GM18951 (cell line): ENCODE data around the gene NAV2.

Experiments used
- POLR2A ChIP-seq: IDR thresholded peaks from 4 replicates; pipeline ENCODE4 v1.6.1; 2011; ENCODE audit warnings: mild to moderate bottlenecking; ENCODE audit not compliant: insufficient read length, insufficient read depth; ENCODE audit errors: extremely low read depth
- in situ Hi-C: fragments of 300-500 bp; cut with MboI; formaldehyde crosslinking; loops from one replicate; pipeline ENCODE4 v1.12.0; 2022; ENCODE audit warnings: low sequenced_read_pairs, mixed read lengths, inconsistent platforms; ENCODE audit not compliant: unreplicated experiment

The NAV2 gene

DNA sequence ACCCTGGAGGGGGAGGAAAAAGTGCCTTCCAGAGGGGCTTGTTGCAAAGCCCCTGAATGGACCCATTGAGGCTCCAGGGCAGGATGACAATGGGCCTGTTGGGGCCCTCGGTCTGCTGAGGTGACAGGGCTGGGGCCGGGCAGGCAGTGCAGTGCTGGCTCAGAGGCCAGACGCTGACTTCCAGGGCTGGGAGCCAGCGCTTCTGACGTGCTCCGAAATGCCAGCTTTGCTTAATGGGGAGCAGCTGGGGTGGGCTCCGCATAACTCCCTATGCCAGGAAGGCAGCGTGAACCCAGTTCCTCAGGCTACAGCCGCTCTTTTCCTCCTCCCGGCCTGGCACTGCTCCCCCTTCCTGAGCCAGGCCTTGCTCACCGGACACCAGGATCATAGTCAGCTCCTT lies 17.7 kb downstream of the NAV2 start:
- TF ChIP-seq POLR2A = no peak
- in situ Hi-C loops = no loop called here

DNA sequence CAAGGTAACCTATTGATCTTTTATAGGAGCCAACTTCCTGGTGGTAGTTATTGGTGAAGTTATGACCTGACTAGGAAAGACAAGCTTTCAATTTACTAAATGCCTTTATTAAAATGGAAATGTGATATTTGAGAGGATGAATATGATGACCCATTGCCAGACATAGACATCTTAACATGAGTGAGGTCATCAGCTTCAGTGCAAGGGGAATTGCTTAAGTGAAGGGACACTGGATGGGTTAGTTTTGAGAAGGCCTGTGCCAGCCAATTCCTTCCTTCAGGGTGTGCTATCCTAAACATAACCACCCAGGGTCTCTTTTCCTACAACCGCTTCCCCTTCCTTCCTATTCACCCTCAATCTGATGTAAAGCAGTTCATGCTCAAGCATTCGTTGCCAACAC lies 21.5 kb downstream of the NAV2 start:
- no peak for TF ChIP-seq POLR2A
- in situ Hi-C loops = no loop called here

DNA sequence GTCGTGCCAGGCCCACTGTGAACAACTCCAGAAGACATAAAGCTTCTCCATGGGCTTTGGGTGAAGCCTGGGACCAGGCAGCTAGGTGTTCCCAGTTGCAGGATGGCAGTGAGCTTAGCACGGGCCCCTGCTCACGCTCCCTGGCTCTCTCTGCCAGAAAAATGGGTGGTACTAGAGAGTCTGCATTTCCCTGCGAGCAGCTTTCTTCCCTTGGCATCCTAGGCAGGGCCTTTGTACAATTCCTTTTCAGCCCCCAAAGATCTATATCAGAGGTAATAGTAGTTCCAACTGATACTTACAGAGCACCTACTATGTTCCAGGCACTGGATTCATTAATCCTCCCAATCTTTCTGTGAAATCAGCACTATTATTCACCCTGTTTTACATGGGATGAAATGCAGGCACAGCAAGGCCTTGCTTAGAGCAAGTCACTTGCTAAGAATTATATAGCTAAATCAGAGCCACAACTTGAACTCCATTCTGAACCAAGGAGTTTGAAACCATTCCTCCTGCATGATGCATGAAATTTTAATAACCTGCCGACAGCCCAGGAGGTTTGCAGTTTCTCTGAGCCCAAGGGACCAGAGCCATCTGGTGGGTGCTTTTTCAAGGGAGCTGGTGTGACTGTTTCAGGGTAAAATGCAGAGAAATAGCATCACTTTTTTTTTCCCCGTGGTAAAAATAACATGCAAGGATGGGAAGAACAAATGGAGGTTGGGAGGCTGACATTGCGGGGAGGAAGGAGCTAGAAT lies 22.7 kb downstream of the NAV2 start:
- in situ Hi-C loops = loop anchor here (5.0 kb wide), 1 partner anchor 168 kb away; no protein-coding TSS in a partner anchor
- TF ChIP-seq POLR2A = no peak

DNA sequence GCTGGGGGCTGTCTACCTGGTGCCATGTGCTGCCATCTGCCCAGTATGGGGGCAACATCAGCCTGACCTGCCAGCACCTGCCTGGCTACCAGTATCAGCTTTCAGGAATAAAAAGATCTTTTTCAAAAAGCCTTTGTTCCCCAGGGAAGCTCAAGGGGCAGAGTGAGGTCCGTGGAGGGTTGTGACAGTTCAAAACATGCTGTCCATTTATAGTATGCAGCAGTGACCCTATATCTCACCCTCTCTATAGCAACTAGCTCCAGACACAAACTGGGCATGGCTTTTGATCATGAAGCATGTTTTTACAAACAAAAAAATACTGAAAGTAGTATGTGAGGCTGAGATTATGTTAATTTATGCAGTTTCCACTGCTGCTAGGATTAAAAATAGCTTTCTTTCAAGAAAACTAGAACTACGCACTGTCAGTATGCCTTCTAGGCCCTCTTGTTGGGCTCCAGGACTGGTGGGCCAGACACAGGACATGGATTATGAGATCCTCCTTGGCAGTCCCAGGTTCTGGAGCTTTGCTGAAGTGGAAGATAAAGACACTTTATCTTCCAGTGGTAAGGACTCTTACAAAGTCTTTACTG lies 23.4 kb downstream of the NAV2 start:
- TF ChIP-seq POLR2A = no peak
- in situ Hi-C loops = loop anchor here (5.0 kb wide), 1 partner anchor 169 kb away; no protein-coding TSS in a partner anchor

DNA sequence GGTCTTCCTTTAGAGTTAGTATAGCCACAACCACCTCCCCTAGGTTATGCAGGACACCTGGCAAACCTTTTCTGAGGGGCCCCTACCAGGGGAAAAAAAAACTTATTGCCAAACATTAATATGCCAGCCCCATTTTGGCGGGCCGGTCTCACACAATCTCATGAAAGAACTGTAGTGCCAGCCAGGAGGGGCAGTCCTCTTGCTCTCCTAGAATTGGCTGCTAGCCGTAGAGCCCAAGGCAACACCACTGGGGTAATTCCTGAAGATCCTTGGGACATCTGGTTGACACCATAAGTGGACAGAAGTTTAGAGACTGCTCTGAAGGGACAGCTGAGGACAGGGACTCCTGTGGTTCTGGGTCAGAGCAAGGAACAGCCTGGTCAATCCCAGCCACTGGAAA lies 24.2 kb downstream of the NAV2 start:
- TF ChIP-seq POLR2A = no peak

DNA sequence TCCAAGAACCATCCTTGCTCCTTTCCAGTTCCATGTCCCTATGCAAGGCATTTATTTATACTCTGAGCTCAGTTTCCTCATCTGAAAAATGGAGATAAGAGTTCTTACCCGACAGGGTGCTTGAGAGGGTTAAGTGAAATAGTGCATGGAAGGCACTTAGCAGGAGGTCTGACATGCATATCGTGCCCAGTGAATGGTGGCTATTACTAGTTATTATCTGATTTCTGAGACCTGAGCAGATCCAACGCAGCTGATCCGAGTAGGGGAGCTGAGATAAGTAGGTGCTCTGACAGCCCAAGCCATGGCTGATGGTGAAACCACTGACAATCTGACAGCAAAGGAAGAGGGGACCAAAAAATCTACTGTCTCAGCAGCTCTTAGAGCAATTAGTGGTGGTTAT lies 24.9 kb downstream of the NAV2 start:
- in situ Hi-C loops = loop anchor here (5.0 kb wide), 1 partner anchor 170 kb away; no protein-coding TSS in a partner anchor
- no peak for TF ChIP-seq POLR2A

More for the DNA sequence above, 24.2 kb downstream of the NAV2 start:
- in situ Hi-C loops = loop anchor here (5.0 kb wide), 1 partner anchor 170 kb away; no protein-coding TSS in a partner anchor

DNA sequence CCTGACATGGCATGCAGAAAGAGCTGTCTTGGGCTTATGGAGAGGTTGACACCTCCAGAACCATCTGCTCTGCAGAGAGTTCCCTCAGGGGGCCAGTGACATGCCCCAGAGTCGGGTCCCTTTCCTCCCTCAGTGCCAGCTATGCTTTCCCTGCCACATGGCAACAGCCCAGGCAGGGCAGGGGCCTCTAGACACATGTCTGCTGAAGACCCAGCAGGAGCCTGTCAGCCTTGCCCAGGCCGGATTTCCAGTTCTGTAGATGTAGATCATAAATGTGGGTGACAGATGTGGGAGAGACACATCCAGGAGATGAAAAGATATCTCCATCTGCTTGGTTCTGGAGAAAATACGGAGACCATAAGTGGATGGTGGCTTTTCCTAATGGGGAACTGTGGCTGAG lies 25.5 kb downstream of the NAV2 start:
- TF ChIP-seq POLR2A = no peak
- in situ Hi-C loops = loop anchor here (5.0 kb wide), 1 partner anchor 171 kb away; no protein-coding TSS in a partner anchor

DNA sequence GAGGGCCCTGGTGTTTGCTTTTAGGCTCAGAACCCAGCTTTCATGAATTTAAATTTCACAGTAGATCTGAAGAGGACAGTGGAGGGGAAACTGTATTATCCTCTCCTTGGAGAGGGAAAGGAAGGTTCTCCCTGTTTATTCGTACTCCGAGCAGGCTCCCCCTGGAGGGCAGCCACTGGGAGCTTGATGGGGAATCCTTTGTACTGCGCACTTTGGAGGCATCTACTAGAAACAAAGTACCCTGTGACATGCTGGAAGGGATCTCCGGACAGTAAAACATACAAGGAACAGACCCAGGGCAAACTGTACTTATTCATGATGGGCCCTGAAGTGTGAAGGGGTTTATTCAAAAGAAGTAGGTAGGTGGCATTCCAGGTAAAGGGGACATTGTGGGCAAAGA lies 27.2 kb downstream of the NAV2 start:
- TF ChIP-seq POLR2A = no peak
- in situ Hi-C loops = loop anchor here (5.0 kb wide), 1 partner anchor 173 kb away; no protein-coding TSS in a partner anchor

DNA sequence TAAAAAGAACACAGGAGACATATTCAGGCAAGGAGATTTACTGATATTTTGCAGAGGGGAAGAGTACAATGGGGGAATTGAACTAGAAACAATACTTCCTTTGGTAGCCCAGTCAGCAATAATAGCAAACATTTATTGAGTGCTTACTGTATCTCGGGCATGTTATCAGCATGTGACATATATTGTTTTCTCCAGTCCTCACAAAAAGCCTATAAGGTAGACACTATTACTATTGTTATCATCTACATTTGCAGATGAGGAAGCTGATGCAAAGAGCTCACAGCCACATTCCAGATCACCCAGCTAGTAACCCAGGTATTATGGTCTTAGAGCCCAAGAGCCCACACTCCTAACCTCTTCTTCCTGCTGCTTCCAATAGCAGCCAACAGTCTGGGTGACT lies 27.9 kb downstream of the NAV2 start:
- no peak for TF ChIP-seq POLR2A
- in situ Hi-C loops = no loop called here

DNA sequence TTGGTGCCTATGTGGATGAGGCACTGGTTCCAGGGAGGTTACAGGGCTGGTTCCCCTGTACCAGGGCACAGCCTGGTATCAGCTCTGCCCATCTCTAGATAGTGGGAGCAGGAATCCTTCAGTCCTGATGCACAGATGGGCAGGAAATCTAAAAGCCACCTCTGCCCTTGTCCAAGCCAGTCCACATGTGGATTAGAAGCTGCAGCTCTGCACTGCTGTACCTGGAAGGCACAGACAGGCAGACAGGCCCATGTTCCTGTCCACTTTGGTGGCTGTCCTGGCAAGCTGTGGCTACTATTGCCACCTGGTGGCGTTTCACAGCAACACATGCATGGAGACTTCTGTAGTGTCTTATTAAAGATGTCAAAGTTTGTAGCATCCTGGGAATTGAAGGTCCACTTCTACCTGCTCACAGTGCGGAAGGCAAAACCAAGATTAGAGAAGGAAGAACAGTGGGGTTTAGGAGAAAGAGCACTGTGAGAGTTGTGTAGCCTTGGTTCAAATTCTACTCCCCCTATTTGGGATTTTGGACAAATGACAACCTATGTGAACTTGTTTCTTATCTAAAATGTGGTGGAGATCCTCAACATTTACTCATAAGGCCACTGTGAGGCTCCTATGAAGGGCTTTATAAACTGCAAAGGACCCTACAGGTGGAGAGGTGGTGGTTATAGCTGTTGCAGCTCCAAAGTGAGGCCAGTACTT lies 30.1 kb downstream of the NAV2 start:
- TF ChIP-seq POLR2A = no peak

DNA sequence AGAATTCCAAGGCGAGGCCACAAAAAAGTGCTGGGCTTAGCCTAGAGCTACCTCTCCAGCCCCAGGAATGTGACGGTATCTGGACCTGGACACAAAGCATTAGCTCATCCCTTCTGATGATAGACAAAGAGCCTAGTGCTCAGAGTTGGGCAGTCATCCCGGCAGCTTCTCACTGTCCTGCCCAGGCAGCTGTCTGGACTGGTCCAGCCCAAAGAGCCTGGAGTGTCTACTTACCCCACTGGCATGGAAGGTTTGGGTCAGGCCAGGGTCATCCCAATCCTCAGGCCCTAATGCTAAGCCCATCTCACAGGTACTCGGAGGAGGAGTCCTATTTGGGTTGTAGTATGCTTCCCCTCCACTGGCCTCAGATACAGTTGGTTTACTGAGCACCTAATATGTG lies 31.0 kb downstream of the NAV2 start:
- TF ChIP-seq POLR2A = no peak
- in situ Hi-C loops = no loop called here

More for the DNA sequence above, 30.1 kb downstream of the NAV2 start:
- in situ Hi-C loops = no loop called here

DNA sequence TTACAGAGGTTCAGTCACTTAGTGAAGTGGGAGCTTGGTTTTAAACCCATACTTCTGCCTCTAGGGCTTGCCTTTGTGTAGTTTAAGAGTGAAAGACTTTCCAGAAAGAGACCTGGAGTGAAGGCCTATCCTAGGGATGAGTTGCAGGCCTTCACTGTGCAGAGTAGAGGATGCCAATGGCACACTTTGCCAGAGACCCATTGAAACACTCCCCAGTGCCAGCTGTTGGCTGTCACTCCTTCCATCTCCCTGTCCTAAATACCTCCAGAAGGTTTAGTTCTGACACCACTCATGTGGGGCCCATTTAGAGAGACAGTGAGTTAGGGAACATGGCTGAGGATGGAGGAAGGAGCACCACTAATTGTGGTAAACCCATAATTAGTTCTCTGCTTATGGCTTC lies 31.5 kb downstream of the NAV2 start:
- TF ChIP-seq POLR2A = no peak
- in situ Hi-C loops = no loop called here

DNA sequence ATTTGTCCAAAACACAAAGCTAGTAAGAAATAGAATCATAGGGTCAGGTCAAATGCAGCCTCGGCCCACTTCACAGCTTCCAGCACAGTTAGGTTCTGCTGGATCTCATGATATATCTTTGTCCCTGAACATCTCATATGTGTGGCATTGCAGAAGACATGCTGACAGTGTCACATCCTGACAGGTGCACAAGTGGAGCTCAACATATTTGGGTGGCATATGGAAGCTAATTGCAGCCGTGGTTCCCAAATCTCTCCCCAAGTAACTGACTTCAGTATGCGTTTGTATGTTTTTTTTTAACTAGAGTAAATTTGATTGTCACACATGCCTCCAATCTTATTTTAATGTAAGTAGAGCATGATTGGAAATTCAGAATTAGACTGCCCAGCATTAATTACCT lies 33.4 kb downstream of the NAV2 start:
- in situ Hi-C loops = no loop called here
- TF ChIP-seq POLR2A = no peak

DNA sequence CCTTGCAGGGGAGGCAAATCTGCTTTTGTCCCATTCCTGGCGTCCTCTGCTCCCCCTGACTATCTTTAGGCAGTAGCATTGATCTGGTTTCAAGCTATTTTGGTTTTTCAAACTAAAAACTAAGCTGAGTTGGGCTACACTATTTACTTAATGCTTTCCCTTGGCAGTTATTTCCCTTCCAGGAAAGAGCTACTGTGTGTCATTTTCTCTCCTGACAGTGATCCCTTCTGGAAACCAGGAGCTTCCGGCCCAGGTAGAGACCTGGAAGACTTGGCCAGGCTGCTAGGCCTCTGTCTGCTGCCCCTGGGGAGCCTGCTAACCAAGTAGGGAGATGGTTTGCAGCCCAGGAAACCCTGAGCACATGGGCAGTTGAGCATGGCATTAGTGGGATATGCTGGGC lies 35.0 kb downstream of the NAV2 start:
- in situ Hi-C loops = no loop called here
- TF ChIP-seq POLR2A = no peak

DNA sequence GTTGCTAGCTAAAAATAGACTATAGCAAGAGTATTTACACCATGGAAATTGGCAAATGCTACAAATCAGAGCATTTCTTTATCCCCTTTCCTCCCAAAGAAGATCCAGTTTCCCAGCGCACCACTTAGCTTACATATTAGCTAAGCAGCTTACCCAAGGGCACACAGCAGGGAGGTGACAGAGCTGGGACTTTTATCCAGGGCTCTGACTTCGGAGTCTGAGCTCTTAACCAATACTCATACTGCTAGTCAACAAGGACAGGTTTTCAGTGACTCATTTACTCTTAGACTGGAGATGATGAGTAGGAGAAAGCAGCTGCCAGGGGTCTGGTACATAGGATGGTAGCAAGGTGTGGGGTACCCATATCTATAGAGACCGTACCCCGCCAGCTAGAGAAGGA lies 38.4 kb downstream of the NAV2 start:
- in situ Hi-C loops = no loop called here

More for the DNA sequence above, 38.4 kb downstream of the NAV2 start:
- no peak for TF ChIP-seq POLR2A
